DOHH2 (cell line): Measurements from ENCODE around the gene LRTM1.

Experiments
- H3F3A ChIP-seq: fragments of 200-600 bp; sonication (generic), shearing (Covaris generic); 2 replicates; pipeline ENCODE4 v1.6.0; 2016; ENCODE audit warnings: antibody characterized with exemption, mild to moderate bottlenecking; ENCODE audit not compliant: control insufficient read depth, insufficient read depth
- H3K27ac ChIP-seq: fragments of 200-600 bp; sonication (generic); 2 replicates; pipeline ENCODE4 v1.5.1; 2014; ENCODE audit warnings: low read depth, mild to moderate bottlenecking, low read length, moderate library complexity
- H3K27me3 ChIP-seq: fragments of 200-600 bp; sonication (generic); 2 replicates; pipeline ENCODE4 v1.6.1; 2014; ENCODE audit warnings: mild to moderate bottlenecking, low read length, mixed read lengths; ENCODE audit not compliant: control insufficient read depth
- H3K36me3 ChIP-seq: fragments of 200-600 bp; sonication (generic); 2 replicates; pipeline ENCODE4 v1.6.1; 2014; ENCODE audit warnings: mild to moderate bottlenecking, low read length, moderate library complexity, mixed read lengths; ENCODE audit not compliant: control insufficient read depth
- H3K4me1 ChIP-seq: fragments of 200-600 bp; sonication (generic); 2 replicates; pipeline ENCODE4 v1.6.1; 2014; ENCODE audit warnings: mild to moderate bottlenecking, low read length, mixed read lengths; ENCODE audit not compliant: control insufficient read depth
- H3K4me2 ChIP-seq: fragments of 200-600 bp; sonication (generic); 2 replicates; pipeline ENCODE4 v1.6.0; 2014; ENCODE audit warnings: mild to moderate bottlenecking, low read length, moderate library complexity
- H3K4me3 ChIP-seq: fragments of 200-600 bp; sonication (generic); 2 replicates; pipeline ENCODE4 v1.5.1; 2014; ENCODE audit warnings: mild to moderate bottlenecking, low read length, mixed read lengths
- H3K79me2 ChIP-seq: fragments of 200-600 bp; sonication (generic); 2 replicates; pipeline ENCODE4 v1.6.1; 2014; ENCODE audit warnings: mild to moderate bottlenecking, low read length, mixed read lengths; ENCODE audit not compliant: control insufficient read depth
- H3K9me2 ChIP-seq: fragments of 200-600 bp; sonication (generic); replicated peaks from 2 replicates; pipeline ENCODE4 v1.6.1; 2014; ENCODE audit warnings: mild to moderate bottlenecking, low read length, mixed read lengths; ENCODE audit not compliant: control insufficient read depth
- H3K9me3 ChIP-seq: fragments of 200-600 bp; sonication (generic); 2 replicates; pipeline ENCODE4 v1.6.1; 2014; ENCODE audit warnings: antibody characterized with exemption, low read length, mixed read lengths; ENCODE audit not compliant: control insufficient read depth, insufficient read depth
- H4K20me1 ChIP-seq: fragments of 200-600 bp; sonication (generic); 2 replicates; pipeline ENCODE4 v1.6.0; 2014; ENCODE audit warnings: low read depth, mild to moderate bottlenecking, antibody characterized with exemption, low read length, moderate library complexity; ENCODE audit not compliant: control insufficient read depth, insufficient read depth
- EZH2phosphoT487 ChIP-seq: fragments of 200-600 bp; sonication (generic); IDR thresholded peaks from 2 replicates; pipeline ENCODE4 v1.6.1; 2017; ENCODE audit warnings: borderline replicate concordance, mild to moderate bottlenecking, antibody characterized with exemption, low read length, moderate library complexity, mixed read lengths
- TF ChIP-seq, protein P1 (sequence below): fragments of 200-600 bp; sonication (generic); IDR thresholded peaks from one replicate; pipeline ENCODE4 v1.5.1; 2014; ENCODE audit warnings: antibody characterized with exemption, mild to moderate bottlenecking, low read depth, low read length; ENCODE audit not compliant: poor library complexity, severe bottlenecking

LRTM1 gene

DNA sequence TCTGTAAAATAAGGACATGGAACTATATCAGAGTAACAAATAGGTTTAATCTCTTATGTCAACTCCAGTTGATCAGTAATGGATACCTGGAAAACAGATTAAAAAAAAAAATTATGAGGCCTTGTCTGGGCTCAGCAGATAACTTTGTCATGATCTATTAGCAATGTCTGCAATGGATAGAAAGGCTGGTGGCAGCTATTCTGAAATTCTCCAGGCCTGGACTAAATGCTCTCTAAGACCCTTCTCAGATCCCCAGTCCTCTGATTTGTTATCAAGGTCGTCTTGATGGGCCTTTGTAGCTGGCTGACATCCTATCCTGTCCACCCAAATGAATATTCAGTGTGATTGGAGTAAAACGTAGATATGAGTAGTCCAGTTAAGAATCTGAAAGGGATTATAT lies 13.7 kb downstream of the LRTM1 start:
- H3F3A ChIP-seq, result no peaks in the 10 kb centered on the region
- no peak overlapping the region for H3K27ac ChIP-seq
- no peaks in the 10 kb centered on the region for H3K79me2 ChIP-seq
- no peaks in the 10 kb centered on the region for H3K9me2 ChIP-seq
- no peaks in the 10 kb centered on the region; the same call in 1 of the 2 replicates for H3K9me3 ChIP-seq
- TF ChIP-seq EZH2phosphoT487, result no peak
- TF ChIP-seq, protein P1, sequence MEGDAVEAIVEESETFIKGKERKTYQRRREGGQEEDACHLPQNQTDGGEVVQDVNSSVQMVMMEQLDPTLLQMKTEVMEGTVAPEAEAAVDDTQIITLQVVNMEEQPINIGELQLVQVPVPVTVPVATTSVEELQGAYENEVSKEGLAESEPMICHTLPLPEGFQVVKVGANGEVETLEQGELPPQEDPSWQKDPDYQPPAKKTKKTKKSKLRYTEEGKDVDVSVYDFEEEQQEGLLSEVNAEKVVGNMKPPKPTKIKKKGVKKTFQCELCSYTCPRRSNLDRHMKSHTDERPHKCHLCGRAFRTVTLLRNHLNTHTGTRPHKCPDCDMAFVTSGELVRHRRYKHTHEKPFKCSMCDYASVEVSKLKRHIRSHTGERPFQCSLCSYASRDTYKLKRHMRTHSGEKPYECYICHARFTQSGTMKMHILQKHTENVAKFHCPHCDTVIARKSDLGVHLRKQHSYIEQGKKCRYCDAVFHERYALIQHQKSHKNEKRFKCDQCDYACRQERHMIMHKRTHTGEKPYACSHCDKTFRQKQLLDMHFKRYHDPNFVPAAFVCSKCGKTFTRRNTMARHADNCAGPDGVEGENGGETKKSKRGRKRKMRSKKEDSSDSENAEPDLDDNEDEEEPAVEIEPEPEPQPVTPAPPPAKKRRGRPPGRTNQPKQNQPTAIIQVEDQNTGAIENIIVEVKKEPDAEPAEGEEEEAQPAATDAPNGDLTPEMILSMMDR, result no peak
- H4K20me1 ChIP-seq, result no peaks in the 10 kb centered on the region
- H3K4me1 ChIP-seq, result no peaks in the 10 kb centered on the region
- no peaks in the 10 kb centered on the region for H3K27me3 ChIP-seq
- no peak overlapping the region for H3K4me2 ChIP-seq
- no peaks in the 10 kb centered on the region for H3K36me3 ChIP-seq
- no peak overlapping the region for H3K4me3 ChIP-seq

DNA sequence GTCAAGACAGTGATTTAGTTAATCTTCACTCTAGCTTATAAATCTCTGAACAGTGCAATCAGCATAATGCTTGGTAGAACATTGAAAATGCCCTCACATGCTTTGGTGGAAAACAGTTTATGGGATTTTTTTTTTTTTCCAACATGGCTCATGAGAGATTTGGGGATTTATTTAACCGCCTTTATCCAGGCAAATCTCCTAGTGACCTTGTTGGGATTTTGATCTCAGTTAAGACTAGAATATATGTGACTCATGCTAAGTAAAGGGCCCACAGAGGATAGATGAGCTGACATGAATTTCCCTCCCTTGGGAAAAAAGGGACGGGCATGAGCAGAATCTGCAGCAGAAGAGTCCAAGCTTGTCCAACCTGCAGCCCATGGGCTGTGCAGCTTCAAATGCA lies 18.7 kb downstream of the LRTM1 start:
- Histone ChIP-seq H4K20me1 (no peaks in the 10 kb centered on the region), H3K9me3 (no peaks in the 10 kb centered on the region), H3K4me2 (no peak overlapping the region), H3K27ac (no peak overlapping the region), H3K36me3 (no peaks in the 10 kb centered on the region), H3K9me2 (no peaks in the 10 kb centered on the region), H3K27me3 (no peaks in the 10 kb centered on the region), H3K4me1 (no peaks in the 10 kb centered on the region), H3K79me2 (no peaks in the 10 kb centered on the region), H3K4me3 (no peak overlapping the region), H3F3A (no peaks in the 10 kb centered on the region)
- no peak for TF ChIP-seq EZH2phosphoT487
- TF ChIP-seq, protein P1, result no peak

DNA sequence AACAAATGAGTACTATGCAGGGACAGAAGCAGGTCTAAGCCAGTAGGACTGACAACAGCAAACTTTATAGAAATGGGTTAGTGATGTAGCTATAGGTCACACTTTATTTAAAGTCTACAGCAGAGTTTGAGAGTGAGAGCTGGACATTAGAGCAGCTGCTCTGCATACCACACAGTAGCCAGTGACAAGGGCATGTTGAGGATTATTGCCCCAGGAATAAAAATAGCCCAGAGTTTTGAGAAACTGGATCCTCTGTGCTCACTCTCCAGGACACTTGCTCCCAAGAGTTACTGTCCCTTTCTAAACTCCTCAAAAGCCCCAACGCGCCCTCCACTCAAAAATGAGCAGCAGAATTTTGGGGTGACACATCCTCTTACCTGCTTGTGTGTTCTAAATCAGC lies 21.1 kb downstream of the LRTM1 start:
- no peaks in the 10 kb centered on the region for H3K27me3 ChIP-seq
- no peaks in the 10 kb centered on the region for H3K36me3 ChIP-seq
- no peak overlapping the region for H3K27ac ChIP-seq
- TF ChIP-seq EZH2phosphoT487, result no peak
- TF ChIP-seq, protein P1, result no peak
- H3F3A ChIP-seq, result no peaks in the 10 kb centered on the region
- H3K4me2 ChIP-seq, result no peak overlapping the region
- no peaks in the 10 kb centered on the region for H3K9me2 ChIP-seq
- no peaks in the 10 kb centered on the region for H3K79me2 ChIP-seq
- H3K4me1 ChIP-seq, result no peaks in the 10 kb centered on the region
- H3K9me3 ChIP-seq, result no peaks in the 10 kb centered on the region
- H4K20me1 ChIP-seq, result no peaks in the 10 kb centered on the region
- H3K4me3 ChIP-seq, result no peak overlapping the region

DNA sequence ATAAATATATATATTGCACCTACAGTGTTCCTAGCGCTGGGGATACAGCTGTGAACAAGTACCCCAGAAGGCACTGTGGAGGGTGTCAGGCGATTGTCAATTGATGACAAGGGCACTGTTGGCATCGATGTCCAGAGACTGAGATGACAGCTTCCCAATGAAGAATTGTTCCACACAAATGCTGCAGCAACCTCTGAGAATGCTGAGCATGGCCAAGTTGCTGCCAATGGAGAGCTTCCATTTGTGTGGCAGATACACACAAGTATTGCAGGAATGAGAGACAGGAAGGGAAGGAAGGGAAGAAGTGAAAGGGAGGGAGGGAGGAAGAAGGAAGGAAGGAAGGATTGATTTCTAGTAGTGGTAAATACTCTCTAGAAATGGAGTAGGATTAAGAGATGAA lies 21.9 kb downstream of the LRTM1 start:
- Histone ChIP-seq H3F3A (no peaks in the 10 kb centered on the region), H3K27me3 (no peaks in the 10 kb centered on the region), H3K9me2 (no peaks in the 10 kb centered on the region), H3K4me3 (no peak overlapping the region), H3K27ac (no peak overlapping the region), H3K9me3 (no peaks in the 10 kb centered on the region), H4K20me1 (no peaks in the 10 kb centered on the region), H3K4me1 (no peaks in the 10 kb centered on the region), H3K36me3 (no peaks in the 10 kb centered on the region), H3K79me2 (no peaks in the 10 kb centered on the region), H3K4me2 (no peak overlapping the region)
- TF ChIP-seq, protein P1, result no peak
- TF ChIP-seq EZH2phosphoT487, result no peak
